H1 (cell line): ENCODE results near the gene CLN3. TPM values are rescaled to one million over a fixed set of nuclear protein-coding genes. Genes with fewer than 3 reads are reported as not detected.

Experiments used
- CBX5 ChIP-seq: fragments of 300-800, 300-1000 bp; sonication (generic); IDR thresholded peaks from 2 replicates; pipeline ENCODE4 v1.7.1; 2016; ENCODE audit warnings: antibody characterized with exemption, low read length, low read depth
- polyA plus RNA-seq, 7 experiments: library from polyadenylated mRNA; depleted of rRNA in 3 of 7; stranded (reverse) in 5 of 7; unstranded in 2 of 7; fragments of >200 nt in 5 of 7; fragments of 200-250 nt in 2 of 7; gene quantifications; 1 replicate in 5 of 7; 2 replicates in 1 of 7; 4 replicates in 1 of 7; pipeline versions ENCODE4 v1.2.1 to v1.2.3, GENCODE V29; 2011 to 2013; ENCODE audit warnings: missing spikeins in 2 of 7, mixed read lengths in 2 of 7
- total RNA-seq: library from RNA; stranded (reverse); fragmentation: NEBNext Ultra II Directional; extraction: Animal tissue kit (Norgen Biotek cat#: 25700); gene quantifications from 2 replicates; pipeline ENCODE4 v1.2.1, GENCODE V29; 2021

CLN3 gene
- total and polyA plus RNA-seq, 2 of the 8 experiments (the other 6 are each of a cell fraction or from before 2014, with no cell fraction given) = 22.9 to 44.3 TPM

GRCh38 chr16:28478506-28479180, 13.2 kb downstream of the CLN3 start (continued):
- no peak for TF ChIP-seq CBX5
